CD14-positive monocyte (primary cell): ENCODE measurements around the gene SLC6A1. TPM values are rescaled to one million over a fixed set of nuclear protein-coding genes. Genes with fewer than 3 reads are reported as not detected.

ENCODE experiments used
- DNase-seq, 3 donors: peaks; one replicate each; pipeline ENCODE4 v3.0.0-alpha.2; 2011 to 2022
- H2AFZ ChIP-seq: 2 replicates; pipeline ENCODE4 v1.6.0; 2012; ENCODE audit warnings: mild to moderate bottlenecking, low read depth, low read length, inconsistent platforms; ENCODE audit not compliant: insufficient read depth, poor library complexity, severe bottlenecking
- H3K27ac ChIP-seq, 2 donors: 1 replicate in 1 of 2; 2 replicates in 1 of 2; pipeline ENCODE4 v1.5.1; 2012 to 2013; ENCODE audit warnings: low read length in 2 of 2, control low read depth in 1 of 2, inconsistent platforms in 1 of 2, low read depth in 1 of 2, mild to moderate bottlenecking in 1 of 2
- H3K27me3 ChIP-seq, 2 donors: one replicate each; pipeline versions ENCODE4 v1.6.0 to v1.6.1; 2011 to 2013; ENCODE audit warnings: low read length in 2 of 2; ENCODE audit not compliant: control insufficient read depth in 2 of 2, insufficient read depth in 2 of 2
- H3K36me3 ChIP-seq, 2 donors: replicated peaks in 1 of 2; 1 replicate in 1 of 2; 2 replicates in 1 of 2; pipeline versions ENCODE4 v1.5.1 to v1.6.1; 2012 to 2013; ENCODE audit warnings: low read length in 2 of 2, control low read depth in 1 of 2, inconsistent platforms in 1 of 2, mild to moderate bottlenecking in 1 of 2; ENCODE audit not compliant: insufficient read depth in 2 of 2, control insufficient read depth in 1 of 2
- H3K4me1 ChIP-seq, 2 donors: 1 replicate in 1 of 2; 2 replicates in 1 of 2; pipeline versions ENCODE4 v1.5.1 to v1.6.1; 2012 to 2013; ENCODE audit warnings: low read length in 2 of 2, control low read depth in 1 of 2, inconsistent platforms in 1 of 2, mild to moderate bottlenecking in 1 of 2, moderate library complexity in 1 of 2; ENCODE audit not compliant: insufficient read depth in 2 of 2, control insufficient read depth in 1 of 2
- H3K4me2 ChIP-seq: replicated peaks from 2 replicates; pipeline ENCODE3; 2012; ENCODE audit warnings: low read length, moderate library complexity, mild to moderate bottlenecking; ENCODE audit not compliant: poor library complexity, severe bottlenecking; ENCODE audit errors: extremely low read depth
- H3K4me3 ChIP-seq, 3 experiments: fragments of 200-600 bp in 1 of 3; sonication (generic) in 1 of 3; replicated peaks in 1 of 3; 1 replicate in 2 of 3; 2 replicates in 1 of 3; pipeline ENCODE4 v1.5.1; 2011 to 2013; ENCODE audit warnings: low read length in 3 of 3, mild to moderate bottlenecking in 3 of 3, control low read depth in 2 of 3, low read depth in 2 of 3, inconsistent platforms in 1 of 3, moderate library complexity in 1 of 3
- H3K79me2 ChIP-seq: 2 replicates; pipeline ENCODE4 v1.6.0; 2012; ENCODE audit warnings: mild to moderate bottlenecking, control low read depth, inconsistent platforms, low read length, moderate library complexity; ENCODE audit not compliant: insufficient read depth
- H3K9ac ChIP-seq: 2 replicates; pipeline ENCODE4 v1.6.0; 2017; ENCODE audit warnings: low read length, mild to moderate bottlenecking; ENCODE audit not compliant: insufficient read depth, poor library complexity, severe bottlenecking
- H3K9me3 ChIP-seq, 2 donors: replicated peaks in 1 of 2; 1 replicate in 1 of 2; 2 replicates in 1 of 2; pipeline versions ENCODE4 v1.5.1 to v1.6.1; 2012 to 2013; ENCODE audit warnings: low read length in 2 of 2, control low read depth in 1 of 2; ENCODE audit not compliant: control insufficient read depth in 1 of 2, insufficient read depth in 1 of 2
- H4K20me1 ChIP-seq: 2 replicates; pipeline ENCODE4 v1.6.0; 2012; ENCODE audit warnings: mild to moderate bottlenecking, low read length, control low read depth, moderate library complexity; ENCODE audit not compliant: insufficient read depth
- H3K27ac Mint-ChIP-seq, 7 donors: one replicate each; pipeline ENCODE4 v1.8.0; 2020; ENCODE audit warnings: mild to moderate bottlenecking in 7 of 7, mixed read lengths in 7 of 7, moderate library complexity in 6 of 7, inconsistent platforms in 2 of 7
- H3K27me3 Mint-ChIP-seq, 3 donors: one replicate each; pipeline ENCODE4 v1.8.0; 2021 to 2022; ENCODE audit warnings: low read depth in 3 of 3, mild to moderate bottlenecking in 3 of 3, mixed read lengths in 3 of 3, moderate library complexity in 3 of 3, inconsistent platforms in 1 of 3
- H3K36me3 Mint-ChIP-seq, 2 donors: one replicate each; pipeline ENCODE4 v1.8.0; 2020; ENCODE audit warnings: mixed read lengths in 2 of 2, inconsistent platforms in 1 of 2, mild to moderate bottlenecking in 1 of 2
- H3K4me1 Mint-ChIP-seq: one replicate; pipeline ENCODE4 v1.8.0; 2020; ENCODE audit warnings: mild to moderate bottlenecking, mixed read lengths
- H3K4me3 Mint-ChIP-seq, 2 donors: one replicate each; pipeline ENCODE4 v1.8.0; 2020; ENCODE audit warnings: mild to moderate bottlenecking in 2 of 2, mixed read lengths in 2 of 2, moderate library complexity in 1 of 2
- H3K9me3 Mint-ChIP-seq, 7 donors: one replicate each; pipeline ENCODE4 v1.8.0; 2020 to 2022; ENCODE audit warnings: mixed read lengths in 7 of 7, mild to moderate bottlenecking in 6 of 7, moderate library complexity in 6 of 7, inconsistent platforms in 2 of 7
- WGBS: methylation state at CpG from one replicate; pipeline ENCODE4 v1.1.5; 2013; ENCODE audit warnings: missing lambda C conversion rate; ENCODE audit not compliant: insufficient coverage; 5-methylcytosine and 5-hydroxymethylcytosine counted together
- intact Hi-C, 2 donors: fragments of 100-400 bp; cut with micrococcal nuclease; formaldehyde crosslinking; loops; one replicate each; pipeline versions ENCODE4 v1.15.0 to v1.15.1; 2023
- polyA plus RNA-seq, 3 donors: library from polyadenylated mRNA; depleted of rRNA in 1 of 3; unstranded in 2 of 3; stranded (reverse) in 1 of 3; fragments of 300-500 nt in 2 of 3; fragments of >200 nt in 1 of 3; fragmentation: Illumina TruSeq in 2 of 3; gene quantifications; 1 replicate in 2 of 3; 2 replicates in 1 of 3; pipeline ENCODE4 v1.2.3, GENCODE V29; 2012 to 2021
- TF ChIP-seq, protein P1 (sequence below): fragments of 200-600 bp; IDR thresholded peaks from one replicate; pipeline ENCODE4 v1.8.0; 2022; ENCODE audit warnings: antibody characterized with exemption, mild to moderate bottlenecking

The SLC6A1 gene
- polyA plus RNA-seq, 3 donors: not detected

DNA sequence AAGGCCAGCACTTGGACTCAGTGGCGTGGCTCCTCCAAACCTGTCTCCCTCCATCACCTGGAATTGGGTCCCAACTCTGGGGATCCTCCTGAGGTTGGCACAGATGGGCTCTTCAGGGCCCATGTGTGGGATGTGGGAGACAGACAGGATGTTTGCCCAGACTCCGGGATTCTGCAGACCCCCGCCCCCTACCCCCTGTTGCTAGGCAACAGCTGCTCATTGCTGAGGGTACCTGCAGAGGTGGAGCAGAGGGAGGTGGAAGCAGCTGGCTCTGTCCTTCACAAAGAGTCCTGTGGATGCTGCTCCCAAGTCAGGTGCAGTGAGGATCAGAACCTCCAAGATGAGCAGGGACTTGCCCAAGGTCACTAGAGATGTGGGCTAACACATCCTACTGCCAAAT is 40.0 kb upstream of the SLC6A1 start:
- no CpG with 5 or more reads among the region's 3 CpGs for WGBS
- H3K9me3 Mint-ChIP-seq: peaks cover 0 to under 1% (median 0%) of the 10 kb centered on the region in 7 donors

DNA sequence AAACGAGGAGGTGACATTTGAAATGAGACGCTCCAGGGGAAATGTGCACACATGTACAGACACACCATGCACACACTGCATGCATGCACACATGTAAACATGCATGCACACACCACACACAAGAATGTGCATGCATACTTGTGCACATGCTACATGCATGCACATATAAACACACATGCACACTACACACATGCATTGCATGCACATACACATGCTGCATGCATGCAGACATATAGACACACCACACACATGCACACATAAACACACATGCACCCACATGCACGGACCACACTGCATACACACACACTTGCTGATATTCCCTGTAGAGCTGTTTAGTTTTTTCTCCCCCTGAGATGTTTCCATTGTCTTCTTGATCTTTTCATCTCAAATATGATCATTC is 37.8 kb upstream of the SLC6A1 start:
- intact Hi-C loops: no loop called here

More for the DNA sequence above, 40.0 kb upstream of the SLC6A1 start:
- no peak overlapping the region for H3K27ac ChIP-seq
- intact Hi-C loops: no loop called here
- no peak overlapping the region for H3K9ac ChIP-seq
- no peak overlapping the region for H3K4me2 ChIP-seq
- no peak overlapping the region for H2AFZ ChIP-seq
- DNase-seq: no peak
- H3K4me1 ChIP-seq: no peaks in the 10 kb centered on the region
- no peak overlapping the region for H3K4me3 Mint-ChIP-seq
- H3K79me2 ChIP-seq: no peaks in the 10 kb centered on the region
- no peaks in the 10 kb centered on the region for H3K36me3 Mint-ChIP-seq
- H3K36me3 ChIP-seq: no peaks in the 10 kb centered on the region
- peaks cover 1 to 9% (median 2%) of the 10 kb centered on the region in 3 donors for H3K27me3 Mint-ChIP-seq
- no peaks in the 10 kb centered on the region for H3K4me1 Mint-ChIP-seq
- no peaks in the 10 kb centered on the region for H4K20me1 ChIP-seq
- H3K27ac Mint-ChIP-seq: no peak overlapping the region
- TF ChIP-seq, protein P1, sequence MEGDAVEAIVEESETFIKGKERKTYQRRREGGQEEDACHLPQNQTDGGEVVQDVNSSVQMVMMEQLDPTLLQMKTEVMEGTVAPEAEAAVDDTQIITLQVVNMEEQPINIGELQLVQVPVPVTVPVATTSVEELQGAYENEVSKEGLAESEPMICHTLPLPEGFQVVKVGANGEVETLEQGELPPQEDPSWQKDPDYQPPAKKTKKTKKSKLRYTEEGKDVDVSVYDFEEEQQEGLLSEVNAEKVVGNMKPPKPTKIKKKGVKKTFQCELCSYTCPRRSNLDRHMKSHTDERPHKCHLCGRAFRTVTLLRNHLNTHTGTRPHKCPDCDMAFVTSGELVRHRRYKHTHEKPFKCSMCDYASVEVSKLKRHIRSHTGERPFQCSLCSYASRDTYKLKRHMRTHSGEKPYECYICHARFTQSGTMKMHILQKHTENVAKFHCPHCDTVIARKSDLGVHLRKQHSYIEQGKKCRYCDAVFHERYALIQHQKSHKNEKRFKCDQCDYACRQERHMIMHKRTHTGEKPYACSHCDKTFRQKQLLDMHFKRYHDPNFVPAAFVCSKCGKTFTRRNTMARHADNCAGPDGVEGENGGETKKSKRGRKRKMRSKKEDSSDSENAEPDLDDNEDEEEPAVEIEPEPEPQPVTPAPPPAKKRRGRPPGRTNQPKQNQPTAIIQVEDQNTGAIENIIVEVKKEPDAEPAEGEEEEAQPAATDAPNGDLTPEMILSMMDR: no peak
- no peak overlapping the region for H3K4me3 ChIP-seq
- H3K9me3 ChIP-seq: no peaks in the 10 kb centered on the region
- H3K27me3 ChIP-seq: no peaks in the 10 kb centered on the region

More for the DNA sequence above, 37.8 kb upstream of the SLC6A1 start:
- peaks cover 0 to 9% (median 3%) of the 10 kb centered on the region in 3 donors for H3K27me3 Mint-ChIP-seq
- H3K9me3 Mint-ChIP-seq: no peaks in the 10 kb centered on the region
- Histone ChIP-seq H3K4me3 (no peak overlapping the region), H3K36me3 (no peaks in the 10 kb centered on the region), H3K9ac (no peak overlapping the region), H3K27me3 (no peaks in the 10 kb centered on the region), H3K27ac (no peak overlapping the region), H3K79me2 (no peaks in the 10 kb centered on the region), H4K20me1 (no peaks in the 10 kb centered on the region), H2AFZ (no peak overlapping the region), H3K4me2 (no peak overlapping the region), H3K9me3 (no peaks in the 10 kb centered on the region), H3K4me1 (no peaks in the 10 kb centered on the region)
- no peak overlapping the region for H3K4me3 Mint-ChIP-seq
- no peaks in the 10 kb centered on the region for H3K4me1 Mint-ChIP-seq
- TF ChIP-seq, protein P1: no peak
- H3K27ac Mint-ChIP-seq: no peak overlapping the region
- no peaks in the 10 kb centered on the region for H3K36me3 Mint-ChIP-seq
- DNase-seq: no peak
- WGBS: 100% methylated on average over 1 of the region's 3 CpGs
